A549 treated with Hydrocortisone at 1 μM for 4 hours (cell line): Measurements from ENCODE around the gene SAMD5. TPM values are rescaled to one million over a fixed set of nuclear protein-coding genes. Genes with fewer than 3 reads are reported as not detected.

ENCODE experiments used
- total RNA-seq: library from RNA; stranded (reverse); fragments of 200-300 nt; extraction: Qiagen RNA extraction; gene quantifications from 5 replicates; pipeline ENCODE4 v1.2.3, GENCODE V29; 2022

The SAMD5 gene
- total RNA-seq: 0.43 to 0.75 TPM (median 0.52 TPM) in 5 replicates

DNA sequence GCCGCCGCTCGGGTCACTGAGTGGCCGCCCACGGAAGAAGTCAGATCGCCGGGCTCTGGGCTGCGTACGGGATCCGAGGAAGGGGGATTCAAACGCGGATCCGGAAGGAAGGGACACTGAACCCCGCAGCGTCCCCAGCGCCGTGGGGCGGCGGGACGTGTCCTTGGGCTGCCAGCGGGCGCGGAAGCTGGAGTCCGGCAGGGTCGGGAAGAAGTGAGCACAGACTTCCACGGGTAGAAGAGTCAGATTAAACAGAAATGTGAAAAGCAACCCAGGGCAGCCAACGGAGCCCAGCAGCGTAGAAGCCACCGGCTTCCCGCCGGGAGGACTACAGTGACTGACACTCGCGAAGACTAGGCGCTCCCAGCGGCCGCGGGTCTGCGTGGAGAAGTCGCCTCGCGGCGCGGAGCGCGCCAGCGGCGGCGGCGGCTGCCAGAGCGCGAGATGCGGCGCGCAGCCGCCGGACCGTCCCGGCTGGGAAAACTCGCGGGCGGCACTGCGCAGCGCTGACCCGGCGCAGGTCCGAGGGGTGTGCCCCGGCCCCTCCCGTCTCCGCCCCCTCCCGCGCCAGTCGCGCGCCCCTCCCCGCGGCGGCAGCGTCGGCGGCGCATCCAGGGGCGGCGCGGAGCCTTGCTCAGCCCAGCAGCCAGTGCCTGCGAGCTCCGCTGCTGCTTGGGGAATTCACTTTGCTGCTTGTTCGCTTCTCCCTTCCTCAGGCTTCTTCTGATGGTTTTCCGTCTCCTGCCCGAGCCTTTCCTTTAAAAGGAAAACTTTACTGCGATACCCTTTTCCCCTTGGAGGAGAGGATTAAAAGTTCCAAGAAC, at the start of gene SAMD5:
TSS of gene SAMD5 (plus strand) at position 649 of the 824 bp plus-strand sequence. CDS start 239 bp downstream, outside the sequence.

